Kasumi-1 (cell line): ENCODE data around the gene PRKG1.
"Not testable (repeated sequence)": the region's sequence is repeated elsewhere in the genome, so short reads cannot be mapped to it uniquely, and the experiment has no call there.

Source experiments
- DNase-seq, 2 experiments: peaks; one replicate each; lab custom pipeline; 2025; lab: John Stamatoyannopoulos, UW

The PRKG1 gene

DNA sequence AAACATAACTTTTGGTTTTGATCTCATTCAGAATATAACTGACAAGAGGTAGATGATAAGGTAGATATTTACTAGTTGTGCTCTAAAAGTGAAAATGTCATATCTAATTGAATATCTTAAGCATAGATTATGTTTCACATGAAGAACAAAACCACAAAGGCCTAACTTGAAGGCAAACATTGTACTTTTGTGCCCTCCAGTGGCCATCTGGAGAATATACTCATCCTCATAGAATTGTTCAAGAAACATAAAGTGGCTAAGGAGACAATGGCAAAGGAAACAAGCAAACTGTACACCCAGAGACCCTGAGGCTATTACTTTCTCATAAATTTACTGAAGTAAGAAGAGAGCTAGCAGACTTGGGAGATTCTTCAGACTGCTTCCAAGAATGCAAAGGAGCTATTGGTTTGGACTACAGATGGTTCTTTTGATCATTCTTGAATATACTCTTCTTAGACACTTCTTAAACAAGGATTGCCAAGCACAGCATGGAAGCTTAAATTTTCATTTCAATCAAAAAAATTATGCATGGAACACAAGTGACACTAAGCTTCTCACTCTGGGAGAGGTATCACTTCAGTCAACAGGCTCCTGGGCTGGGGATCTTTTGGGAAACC is 1141.6 kb downstream of the PRKG1 start:
- DNase-seq: peak; percentile 86 to 93

GRCh38 chr10:52216852-52217251 is 1142.6 kb downstream of the PRKG1 start:
- peak; percentile 91 to 92 for DNase-seq

- no peak for DNase-seq
These were observed 1143.2 kb downstream of the PRKG1 start for GRCh38 chr10:52217531-52217930.

DNA sequence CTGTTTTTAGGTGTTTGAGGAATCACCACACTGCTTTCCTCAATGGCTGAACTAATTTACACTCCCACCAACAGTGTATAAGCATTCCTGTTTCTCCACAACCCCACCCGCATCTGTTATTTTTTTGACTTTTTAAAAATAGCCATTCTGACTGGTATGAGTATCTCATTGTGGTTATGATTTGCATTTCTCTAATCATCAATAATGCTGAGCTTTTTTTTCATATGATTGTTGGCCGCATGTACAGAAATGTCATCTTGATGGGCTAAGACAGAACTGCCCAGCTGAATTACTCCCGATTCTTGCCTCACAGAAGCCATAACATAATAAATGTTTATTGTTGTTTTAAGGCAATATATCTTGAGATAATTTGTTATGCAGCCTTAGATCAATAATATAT is 1146.7 kb downstream of the PRKG1 start:
- DNase-seq: no peak

- DNase-seq: no peak
These were observed 1147.6 kb downstream of the PRKG1 start for GRCh38 chr10:52221923-52222322.

DNA sequence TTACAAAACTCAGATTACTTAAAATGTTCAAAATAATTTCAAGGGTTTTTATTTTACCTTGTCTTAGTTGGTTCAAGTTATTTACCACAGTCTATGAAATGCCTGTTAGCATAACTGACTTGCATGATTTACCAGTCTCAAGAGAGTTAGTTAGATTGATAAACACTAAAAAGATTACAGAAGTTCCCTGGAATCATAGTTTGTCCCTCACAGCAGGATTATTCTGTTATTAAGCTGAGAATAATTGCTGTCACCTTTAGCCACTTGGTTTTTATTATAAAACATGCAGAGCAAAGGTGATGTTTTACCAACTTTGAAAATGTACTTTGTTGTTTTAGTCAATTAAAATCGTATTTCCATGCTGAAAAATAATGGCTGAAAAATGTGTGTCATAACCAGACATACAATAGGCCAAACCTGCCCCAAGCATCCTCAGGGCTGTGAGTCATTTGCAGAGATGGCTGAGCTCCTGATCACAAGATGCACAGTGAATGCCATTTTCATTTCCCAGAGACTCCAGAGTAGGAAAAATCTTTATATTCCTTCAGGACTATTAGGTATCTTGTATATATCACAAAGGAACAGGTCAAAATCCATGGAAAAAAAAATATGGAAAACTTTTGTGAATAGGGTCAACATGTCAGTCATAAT is 1152.0 kb downstream of the PRKG1 start:
- no peak for DNase-seq

DNA sequence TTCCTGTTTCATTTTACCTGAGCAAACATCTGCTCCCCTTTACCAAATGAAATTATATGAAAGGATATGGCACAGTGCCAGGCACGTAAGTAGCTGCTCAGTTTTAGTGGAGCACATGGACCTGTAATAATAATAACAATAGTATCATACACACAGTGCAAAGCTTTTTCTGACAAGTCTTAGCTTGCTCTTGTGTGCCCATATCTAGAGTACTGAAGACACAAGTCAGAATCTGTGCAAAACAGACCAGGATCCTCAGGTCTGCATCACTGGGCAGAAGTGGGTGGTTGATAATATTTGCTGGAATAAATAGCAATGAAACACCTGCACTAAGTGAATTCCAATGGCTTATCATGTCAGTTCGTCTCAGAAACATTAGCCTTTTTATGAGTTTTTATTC is 1154.3 kb downstream of the PRKG1 start:
- no peak for DNase-seq

DNA sequence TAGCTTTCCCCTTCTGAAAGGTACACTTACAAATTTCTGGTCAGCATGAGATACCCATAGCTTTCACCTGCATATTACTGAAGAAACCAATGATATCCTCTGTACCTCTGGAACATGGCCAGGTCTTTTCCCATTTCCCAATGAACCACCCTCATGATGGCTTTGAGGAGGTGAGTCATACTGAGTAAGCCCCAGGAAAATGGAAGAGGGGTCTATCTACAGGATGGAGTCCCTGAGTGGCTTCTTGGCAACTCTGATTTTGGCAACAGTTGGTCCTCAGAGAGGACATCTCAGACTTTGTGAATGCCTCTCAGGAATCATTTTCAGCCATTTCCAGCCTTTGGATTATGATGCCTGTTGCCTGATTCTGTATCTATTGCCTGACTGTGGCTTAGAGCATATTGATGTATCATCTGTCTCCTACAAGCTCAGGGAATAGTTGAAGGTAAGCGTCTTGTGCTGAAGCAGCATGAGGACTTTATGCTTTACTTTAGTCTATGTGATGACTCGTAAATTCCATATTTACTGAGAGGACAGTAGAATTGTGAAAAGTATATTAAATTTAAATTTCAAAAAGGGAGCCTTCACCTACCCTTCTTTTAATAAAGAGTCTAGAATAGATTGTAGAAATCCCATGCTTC is 1155.1 kb downstream of the PRKG1 start:
- no peak for DNase-seq

GRCh38 chr10:52232561-52233350 is 1158.5 kb downstream of the PRKG1 start:
- peak; percentile 38 to 57 for DNase-seq

GRCh38 chr10:52233351-52233991 is 1159.2 kb downstream of the PRKG1 start:
- not testable (repeated sequence) for DNase-seq

- no peak for DNase-seq
These were observed 1165.5 kb downstream of the PRKG1 start for GRCh38 chr10:52239771-52240170.

DNA sequence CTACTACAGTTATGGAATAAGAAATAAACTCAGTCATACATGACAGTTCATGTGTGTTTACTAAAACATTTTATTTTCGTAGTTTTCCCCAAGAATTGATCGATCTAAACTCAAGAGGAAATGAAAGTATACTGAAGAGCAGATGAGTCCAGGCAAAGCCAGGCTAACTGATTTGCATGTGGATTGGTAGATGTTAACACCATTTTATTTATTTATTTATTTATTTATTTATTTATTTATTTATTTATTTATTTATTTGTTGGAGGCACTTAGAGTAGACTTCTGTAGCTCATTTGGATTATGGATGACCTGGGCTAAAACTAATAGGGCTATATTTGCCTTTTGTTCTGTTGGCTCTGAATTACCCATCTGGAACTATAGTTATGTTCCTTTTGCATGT is 1171.3 kb downstream of the PRKG1 start:
- no peak for DNase-seq

DNA sequence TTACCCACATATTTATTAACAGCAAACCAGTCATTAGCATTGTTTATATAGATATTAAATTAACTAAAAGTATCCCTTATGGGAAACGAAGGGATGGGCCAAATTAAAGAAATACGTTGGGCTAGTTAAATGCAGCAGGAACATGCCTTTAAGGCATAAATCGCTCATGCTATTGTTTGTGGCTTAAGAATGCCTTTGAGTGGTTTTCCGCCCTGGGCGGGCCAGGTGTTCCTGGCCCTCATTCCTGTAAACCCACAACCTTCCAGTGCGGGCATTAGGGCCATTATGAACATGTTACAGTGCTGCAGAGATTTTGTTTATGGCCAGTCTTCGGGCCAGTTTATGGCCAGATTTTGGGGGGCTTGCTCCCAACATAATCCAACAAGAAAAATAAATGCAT is 1173.6 kb downstream of the PRKG1 start:
- not testable (repeated sequence) for DNase-seq

GRCh38 chr10:52248697-52249306 is 1174.5 kb downstream of the PRKG1 start:
- no peak for DNase-seq

DNA sequence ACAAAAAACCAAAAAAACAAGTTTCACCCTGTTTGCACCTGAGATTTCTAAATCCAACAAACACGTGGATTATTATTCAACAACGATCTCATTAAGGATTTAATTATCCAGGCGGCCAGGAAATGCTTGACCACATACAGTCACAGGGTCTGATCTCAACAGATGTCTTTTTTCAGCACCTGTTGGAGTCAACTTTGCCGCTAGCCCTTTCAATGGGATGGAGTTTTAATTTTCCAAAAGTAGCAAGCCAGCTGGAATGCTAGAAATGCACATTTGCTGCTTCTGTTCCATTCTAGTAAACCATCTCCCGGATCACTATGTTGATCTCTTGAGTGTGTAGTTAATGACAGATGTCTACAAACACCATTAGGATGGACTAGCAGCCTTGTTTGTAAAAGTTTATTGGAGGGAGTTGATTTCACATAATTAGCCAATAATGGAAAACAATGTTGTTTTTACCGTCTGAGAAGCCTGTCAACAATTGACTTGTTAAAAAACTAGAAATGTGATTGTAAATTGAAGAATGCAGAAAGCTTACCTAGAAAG is 1175.6 kb downstream of the PRKG1 start:
- no peak for DNase-seq

GRCh38 chr10:52250510-52250909 is 1176.2 kb downstream of the PRKG1 start:
- no peak for DNase-seq

- DNase-seq: no peak
These were observed 1178.0 kb downstream of the PRKG1 start for GRCh38 chr10:52252307-52252706.

- no peak for DNase-seq
These were observed 1182.8 kb downstream of the PRKG1 start for GRCh38 chr10:52256832-52257691.

DNA sequence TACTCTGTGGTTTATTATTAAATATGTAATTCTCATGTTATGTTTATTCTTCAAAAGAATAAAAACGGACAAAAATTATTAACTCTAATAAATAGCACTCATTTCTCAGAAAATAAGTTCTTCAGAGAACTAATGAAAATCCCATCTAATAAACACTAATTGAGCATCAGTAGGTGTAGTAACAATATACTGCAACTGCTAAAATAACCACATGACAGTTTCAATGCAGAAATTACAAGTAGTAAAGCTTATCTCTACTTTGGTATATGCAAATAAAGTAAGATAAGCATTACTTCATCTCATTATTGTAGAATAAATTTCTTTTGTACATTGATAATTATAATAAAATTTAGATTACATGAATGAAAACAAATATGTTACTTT is 1183.4 kb downstream of the PRKG1 start:
- no peak for DNase-seq

DNA sequence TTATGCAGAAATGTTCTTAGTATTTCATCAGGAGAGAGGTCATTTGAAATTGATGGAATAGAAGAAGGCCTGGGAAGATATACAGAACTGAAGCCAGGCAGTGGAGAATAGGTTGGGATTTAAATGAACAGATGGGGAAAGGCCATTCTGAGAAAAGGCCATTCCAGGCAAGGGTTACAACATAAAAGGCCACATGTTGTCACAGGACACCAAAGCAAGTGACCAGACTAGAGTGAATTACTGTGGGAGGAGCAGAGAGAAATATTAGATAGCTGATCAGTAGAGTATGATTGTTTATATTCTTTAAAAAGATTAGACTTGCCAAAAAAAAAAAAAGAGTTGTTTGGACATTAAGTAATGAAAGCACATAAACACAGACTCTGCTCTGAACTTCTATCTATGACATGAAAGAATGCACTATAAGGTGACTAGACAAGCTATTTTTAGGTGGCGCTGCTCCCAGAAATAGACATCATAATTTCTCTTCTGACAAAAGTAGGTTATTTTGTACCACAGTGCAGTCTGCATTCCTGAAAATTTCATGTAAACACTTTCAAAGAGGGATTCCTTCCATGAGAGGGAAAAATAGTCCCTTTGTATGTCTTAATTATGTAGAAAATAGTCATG is 1184.6 kb downstream of the PRKG1 start:
- DNase-seq: no peak
